SK-N-SH (cell line): ENCODE results near the gene CLCN1. TPM values are rescaled to one million over a fixed set of nuclear protein-coding genes. Genes with fewer than 3 reads are reported as not detected.

ENCODE experiments used
- CTCF ChIA-PET: fragments of 300-600, 350-600 bp; formaldehyde crosslinking; extraction: SDS; loops from one replicate; lab custom pipeline; 2021; lab: Yijun Ruan, JAX
- POLR2A ChIA-PET: fragments of 350-600 bp; sonication (Branson Sonifier 250); formaldehyde crosslinking; extraction: SDS; loops from one replicate; lab custom pipeline; 2020; ENCODE audit warnings: antibody characterized with exemption, inconsistent platforms; lab: Yijun Ruan, JAX
- DNase-seq: peaks from one replicate; pipeline ENCODE4 v3.0.0; 2012
- H2AFZ ChIP-seq: fragments of 200-600 bp; sonication (generic); 2 replicates; pipeline ENCODE4 v1.8.1; 2016; ENCODE audit warnings: antibody characterized with exemption, mild to moderate bottlenecking, low read depth
- H3F3A ChIP-seq: fragments of 200-600 bp; sonication (generic); replicated peaks from 2 replicates; pipeline ENCODE3; 2016; ENCODE audit warnings: antibody characterized with exemption, mild to moderate bottlenecking; ENCODE audit not compliant: insufficient read depth
- H3K27ac ChIP-seq, 2 experiments: fragments of 200-500 bp in 1 of 2; fragments of 200-600 bp in 1 of 2; sonication (Bioruptor generic) in 1 of 2; sonication (generic), shearing (Covaris generic) in 1 of 2; 2 replicates each; pipeline versions ENCODE4 v1.5.1 to v1.6.1; 2014 to 2016; ENCODE audit warnings: low read depth in 2 of 2, inconsistent platforms in 1 of 2, low read length in 1 of 2, mild to moderate bottlenecking in 1 of 2, mixed read lengths in 1 of 2
- H3K27me3 ChIP-seq: fragments of 200-600 bp; sonication (generic), shearing (Covaris generic); 2 replicates; pipeline ENCODE4 v1.6.1; 2016; ENCODE audit warnings: mixed run types; ENCODE audit not compliant: insufficient read depth
- H3K36me3 ChIP-seq, 2 experiments: fragments of 200-500 bp in 1 of 2; fragments of 200-600 bp in 1 of 2; sonication (Bioruptor generic) in 1 of 2; sonication (generic) in 1 of 2; replicated peaks in 1 of 2; 2 replicates each; pipeline versions ENCODE3 to v1.5.1; 2014 to 2016; ENCODE audit warnings: low read length in 1 of 2, mild to moderate bottlenecking in 1 of 2; ENCODE audit not compliant: insufficient read depth in 2 of 2, control insufficient read depth in 1 of 2
- H3K4me1 ChIP-seq, 2 experiments: fragments of 200-500 bp in 1 of 2; fragments of 200-600 bp in 1 of 2; sonication (Bioruptor generic) in 1 of 2; sonication (generic), shearing (Covaris generic) in 1 of 2; 2 replicates each; pipeline versions ENCODE4 v1.5.1 to v1.6.1; 2014 to 2016; ENCODE audit warnings: low read depth in 1 of 2, low read length in 1 of 2, mixed run types in 1 of 2; ENCODE audit not compliant: insufficient read depth in 2 of 2, control insufficient read depth in 1 of 2
- H3K4me2 ChIP-seq: fragments of 200-600 bp; sonication (generic), shearing (Covaris generic); 2 replicates; pipeline ENCODE4 v1.6.1; 2017; ENCODE audit warnings: mixed run types
- H3K4me3 ChIP-seq, 2 experiments: fragments of 200-500 bp in 1 of 2; fragments of 200-600 bp in 1 of 2; sonication (Bioruptor generic) in 1 of 2; sonication (generic), shearing (Covaris generic) in 1 of 2; 2 replicates each; pipeline versions ENCODE4 v1.5.1 to v1.8.1; 2014 to 2016; ENCODE audit warnings: low read depth in 2 of 2, inconsistent platforms in 1 of 2, low read length in 1 of 2, mild to moderate bottlenecking in 1 of 2, mixed read lengths in 1 of 2, moderate library complexity in 1 of 2
- H3K79me2 ChIP-seq: fragments of 200-600 bp; sonication (generic); 2 replicates; pipeline ENCODE4 v1.8.1; 2017; ENCODE audit warnings: mild to moderate bottlenecking; ENCODE audit not compliant: insufficient read depth
- H3K9ac ChIP-seq: fragments of 200-600 bp; sonication (generic); 2 replicates; pipeline ENCODE4 v1.6.1; 2017; ENCODE audit warnings: mixed run types
- H3K9me2 ChIP-seq: fragments of 200-600 bp; sonication (generic); 2 replicates; pipeline ENCODE4 v1.6.1; 2017; ENCODE audit warnings: mixed run types
- H3K9me3 ChIP-seq: fragments of 200-600 bp; sonication (generic); 2 replicates; pipeline ENCODE4 v1.6.1; 2017; ENCODE audit warnings: mixed run types, mild to moderate bottlenecking, moderate library complexity
- H4K20me1 ChIP-seq: fragments of 200-600 bp; sonication (generic); 2 replicates; pipeline ENCODE4 v1.6.1; 2017; ENCODE audit warnings: mild to moderate bottlenecking, mixed run types; ENCODE audit not compliant: insufficient read depth
- CHD2 ChIP-seq: fragments of 150-350 bp; IDR thresholded peaks from 2 replicates; pipeline ENCODE4 v1.6.1; 2018; ENCODE audit warnings: low read length; ENCODE audit not compliant: partially characterized antibody
- FOSL2 ChIP-seq: IDR thresholded peaks from 2 replicates; pipeline ENCODE4 v1.4.0; 2012; ENCODE audit warnings: low read depth, mild to moderate bottlenecking, moderate library complexity, borderline replicate concordance
- GABPA ChIP-seq: IDR thresholded peaks from 2 replicates; pipeline ENCODE4 v1.4.0; 2012; ENCODE audit warnings: low read depth, mild to moderate bottlenecking
- MEF2A ChIP-seq: IDR thresholded peaks from 2 replicates; pipeline ENCODE4 v1.4.0; 2012; ENCODE audit warnings: low read depth, borderline replicate concordance
- MXI1 ChIP-seq: IDR thresholded peaks from 2 replicates; pipeline ENCODE4 v1.6.1; 2012; ENCODE audit warnings: mild to moderate bottlenecking, low read depth, low read length, improper control_type of control experiment
- NFIC ChIP-seq: IDR thresholded peaks from 2 replicates; pipeline ENCODE4 v1.4.0; 2012; ENCODE audit warnings: borderline replicate concordance
- NRF1 ChIP-seq: IDR thresholded peaks from 2 replicates; pipeline ENCODE4 v1.6.1; 2012; ENCODE audit warnings: low read depth, mild to moderate bottlenecking, low read length
- POLR2AphosphoS5 ChIP-seq: IDR thresholded peaks from 2 replicates; pipeline ENCODE4 v1.6.1; 2012; ENCODE audit warnings: low read depth, low read length
- RCOR1 ChIP-seq: fragments of 150-350 bp; IDR thresholded peaks from 2 replicates; pipeline ENCODE4 v1.6.1; 2017; ENCODE audit warnings: antibody characterized with exemption, low read length
- RXRA ChIP-seq: IDR thresholded peaks from 2 replicates; pipeline ENCODE4 v1.4.0; 2012; ENCODE audit warnings: low read depth, mild to moderate bottlenecking, borderline replicate concordance
- SIN3A ChIP-seq: IDR thresholded peaks from 2 replicates; pipeline ENCODE4 v1.6.1; 2012; ENCODE audit warnings: low read depth, mild to moderate bottlenecking, low read length, moderate library complexity, borderline replicate concordance
- SMC3 ChIP-seq: IDR thresholded peaks from 2 replicates; pipeline ENCODE4 v1.6.1; 2012; ENCODE audit warnings: low read depth, low read length, improper control_type of control experiment
- TCF12 ChIP-seq: IDR thresholded peaks from 2 replicates; pipeline ENCODE4 v1.4.0; 2012
- TEAD4 ChIP-seq: IDR thresholded peaks from 2 replicates; pipeline ENCODE4 v1.4.0; 2012; ENCODE audit warnings: mild to moderate bottlenecking, borderline replicate concordance; ENCODE audit not compliant: insufficient read depth
- YY1 ChIP-seq: IDR thresholded peaks from 2 replicates; pipeline ENCODE4 v1.4.0; 2012; ENCODE audit warnings: low read depth, mild to moderate bottlenecking
- WGBS: methylation state at CpG from one replicate; pipeline ENCODE4 v1.1.6; 2017; ENCODE audit warnings: low lambda C conversion rate; 5-methylcytosine and 5-hydroxymethylcytosine counted together
- polyA plus RNA-seq, 3 experiments: library from polyadenylated mRNA; depleted of rRNA; stranded (reverse); fragments of >200 nt; gene quantifications; 2 replicates each; pipeline ENCODE4 v1.2.3, GENCODE V29; 2012
- TF ChIP-seq, protein P1 (sequence below): IDR thresholded peaks from 2 replicates; pipeline ENCODE4 v1.6.1; 2012; ENCODE audit warnings: mild to moderate bottlenecking, low read depth, low read length, moderate library complexity
- TF ChIP-seq, protein P2 (sequence below): IDR thresholded peaks from 2 replicates; pipeline ENCODE4 v1.4.0; 2012; ENCODE audit warnings: low read depth, borderline replicate concordance
- TF ChIP-seq, protein P3 (sequence below): IDR thresholded peaks from 2 replicates; pipeline ENCODE4 v1.4.0; 2012; ENCODE audit warnings: low read depth, borderline replicate concordance
- TF ChIP-seq, protein P4 (sequence below): IDR thresholded peaks from 2 replicates; pipeline ENCODE4; 2012

CLCN1 gene
- polyA plus RNA-seq, 1 of the 3 experiments (the other 2 are of a cell fraction), result 0.12 TPM

DNA sequence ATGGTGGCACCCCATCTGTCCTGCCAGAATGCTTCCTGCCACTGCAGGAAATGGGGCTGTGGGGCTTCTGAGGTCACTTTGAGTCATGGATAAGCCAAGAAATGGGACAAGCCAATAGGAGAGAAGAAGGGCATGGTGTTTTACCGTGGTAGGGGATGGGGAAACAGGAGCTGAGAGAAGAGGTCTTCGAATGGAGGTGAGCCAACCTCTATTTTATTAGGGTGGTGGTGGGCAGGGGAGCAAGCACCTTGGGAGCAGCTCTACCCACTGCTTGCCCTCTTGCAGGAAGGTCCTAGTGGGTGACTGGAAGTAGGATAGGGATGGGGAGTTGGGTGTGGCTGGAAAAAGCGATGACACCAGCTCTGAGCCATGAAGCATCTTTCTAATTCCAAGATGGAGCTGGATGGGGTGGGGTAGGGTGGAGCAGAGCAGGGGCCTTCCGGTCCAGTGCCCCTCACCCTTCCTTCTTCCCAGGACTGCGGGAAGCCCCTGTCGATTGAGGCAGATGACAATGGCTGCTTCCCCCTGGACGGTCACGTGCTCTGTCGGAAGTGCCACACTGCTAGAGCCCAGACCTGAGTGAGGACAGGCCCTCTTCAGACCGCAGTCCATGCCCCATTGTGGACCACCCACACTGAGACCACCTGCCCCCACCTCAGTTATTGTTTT, 74.3 kb downstream of the CLCN1 start:
- Histone ChIP-seq H3K9me3 (no peaks in the 10 kb centered on the region), H3K4me1 (peaks cover 12 to 49% of the 10 kb centered on the region in 2 experiments; a peak in 3 of 4 replicates), H3K4me3 (no peak overlapping the region), H4K20me1 (peaks cover 78% of the 10 kb centered on the region), H3K4me2 (no peak overlapping the region; the same call in 1 of the 2 replicates), H3K79me2 (peaks cover 41% of the 10 kb centered on the region), H3K9me2 (no peaks in the 10 kb centered on the region), H3K36me3 (peaks cover 56 to 60% of the 10 kb centered on the region in 2 experiments), H3F3A (peaks cover 79% of the 10 kb centered on the region), H3K27ac (peak overlapping the region in 1 of 2 experiments; percentile 75; a peak in 1 of 4 replicates), H3K27me3 (no peaks in the 10 kb centered on the region), H2AFZ (no peak overlapping the region), H3K9ac (no peak overlapping the region)
- no peak for DNase-seq
- 0 out of 2 replicates have a peak, but pooled peaks have one; percentile 2 for TF ChIP-seq POLR2AphosphoS5
- TF ChIP-seq SMC3, result no peak
- no peak for TF ChIP-seq CHD2
- no peak for TF ChIP-seq YY1
- TF ChIP-seq TEAD4, result no peak
- no peak for TF ChIP-seq FOSL2
- no peak for TF ChIP-seq GABPA
- ChIA-PET POLR2A (no interaction called here), CTCF (interaction anchor here (1.3 to 8.3 kb wide), 5 partner anchors 10 to 150 kb away, joined by 5 to 43 read pairs (median 9); no protein-coding TSS in a partner anchor)
- 91% methylated on average over 5 of the region's 10 CpGs for WGBS

DNA sequence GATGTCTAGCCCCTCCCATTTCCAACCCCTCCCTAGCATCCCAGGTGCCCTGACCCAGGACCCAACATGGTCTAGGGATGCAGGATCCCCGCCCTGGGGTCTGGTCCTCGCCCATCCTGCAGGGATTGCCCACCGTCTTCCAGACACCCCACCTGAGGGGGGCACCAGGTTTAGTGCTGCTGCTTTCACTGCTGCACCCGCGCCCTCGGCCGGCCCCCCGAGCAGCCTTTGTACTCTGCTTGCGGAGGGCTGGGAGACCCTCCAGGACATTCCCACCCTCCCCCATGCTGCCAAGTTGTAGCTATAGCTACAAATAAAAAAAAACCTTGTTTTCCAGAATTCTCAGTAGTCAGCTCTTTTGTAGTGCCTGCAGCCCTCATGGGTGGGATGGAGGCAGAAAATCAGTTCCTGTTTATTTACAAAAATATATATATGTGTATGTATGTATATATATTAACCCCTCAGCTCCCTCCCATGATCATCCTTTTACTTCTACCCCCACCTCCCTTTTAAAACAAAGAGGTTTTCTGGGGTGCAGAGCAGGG, 74.9 kb downstream of the CLCN1 start:
- Histone ChIP-seq H3K4me3 (no peak overlapping the region), H3K9me3 (no peaks in the 10 kb centered on the region), H3K9me2 (no peaks in the 10 kb centered on the region), H3F3A (peaks cover 79% of the 10 kb centered on the region), H3K4me1 (peaks cover 12 to 43% of the 10 kb centered on the region in 2 experiments; a peak in 3 of 4 replicates), H3K27ac (peak overlapping the region in 1 of 2 experiments; percentile 75; a peak in 3 of 4 replicates), H3K27me3 (no peaks in the 10 kb centered on the region), H3K79me2 (peaks cover 35% of the 10 kb centered on the region), H3K9ac (no peak overlapping the region), H3K4me2 (peak overlapping the region; percentile 36; the same call in 1 of the 2 replicates), H2AFZ (no peak overlapping the region), H3K36me3 (peaks cover 54 to 56% of the 10 kb centered on the region in 2 experiments), H4K20me1 (peaks cover 72% of the 10 kb centered on the region)
- DNase-seq, result no peak
- POLR2A ChIA-PET, result no interaction called here
- CTCF ChIA-PET, result interaction anchor here (1.9 to 8.3 kb wide), 5 partner anchors 9 to 150 kb away, joined by 6 to 43 read pairs (median 12); partner anchors contain the start of gene ZYX
- WGBS, result 95% methylated on average over 9 of the region's 9 CpGs
- TF ChIP-seq, protein P1, sequence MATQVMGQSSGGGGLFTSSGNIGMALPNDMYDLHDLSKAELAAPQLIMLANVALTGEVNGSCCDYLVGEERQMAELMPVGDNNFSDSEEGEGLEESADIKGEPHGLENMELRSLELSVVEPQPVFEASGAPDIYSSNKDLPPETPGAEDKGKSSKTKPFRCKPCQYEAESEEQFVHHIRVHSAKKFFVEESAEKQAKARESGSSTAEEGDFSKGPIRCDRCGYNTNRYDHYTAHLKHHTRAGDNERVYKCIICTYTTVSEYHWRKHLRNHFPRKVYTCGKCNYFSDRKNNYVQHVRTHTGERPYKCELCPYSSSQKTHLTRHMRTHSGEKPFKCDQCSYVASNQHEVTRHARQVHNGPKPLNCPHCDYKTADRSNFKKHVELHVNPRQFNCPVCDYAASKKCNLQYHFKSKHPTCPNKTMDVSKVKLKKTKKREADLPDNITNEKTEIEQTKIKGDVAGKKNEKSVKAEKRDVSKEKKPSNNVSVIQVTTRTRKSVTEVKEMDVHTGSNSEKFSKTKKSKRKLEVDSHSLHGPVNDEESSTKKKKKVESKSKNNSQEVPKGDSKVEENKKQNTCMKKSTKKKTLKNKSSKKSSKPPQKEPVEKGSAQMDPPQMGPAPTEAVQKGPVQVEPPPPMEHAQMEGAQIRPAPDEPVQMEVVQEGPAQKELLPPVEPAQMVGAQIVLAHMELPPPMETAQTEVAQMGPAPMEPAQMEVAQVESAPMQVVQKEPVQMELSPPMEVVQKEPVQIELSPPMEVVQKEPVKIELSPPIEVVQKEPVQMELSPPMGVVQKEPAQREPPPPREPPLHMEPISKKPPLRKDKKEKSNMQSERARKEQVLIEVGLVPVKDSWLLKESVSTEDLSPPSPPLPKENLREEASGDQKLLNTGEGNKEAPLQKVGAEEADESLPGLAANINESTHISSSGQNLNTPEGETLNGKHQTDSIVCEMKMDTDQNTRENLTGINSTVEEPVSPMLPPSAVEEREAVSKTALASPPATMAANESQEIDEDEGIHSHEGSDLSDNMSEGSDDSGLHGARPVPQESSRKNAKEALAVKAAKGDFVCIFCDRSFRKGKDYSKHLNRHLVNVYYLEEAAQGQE, result no peak
- TF ChIP-seq NFIC, result no peak
- no peak for TF ChIP-seq MXI1
- TF ChIP-seq, protein P2, sequence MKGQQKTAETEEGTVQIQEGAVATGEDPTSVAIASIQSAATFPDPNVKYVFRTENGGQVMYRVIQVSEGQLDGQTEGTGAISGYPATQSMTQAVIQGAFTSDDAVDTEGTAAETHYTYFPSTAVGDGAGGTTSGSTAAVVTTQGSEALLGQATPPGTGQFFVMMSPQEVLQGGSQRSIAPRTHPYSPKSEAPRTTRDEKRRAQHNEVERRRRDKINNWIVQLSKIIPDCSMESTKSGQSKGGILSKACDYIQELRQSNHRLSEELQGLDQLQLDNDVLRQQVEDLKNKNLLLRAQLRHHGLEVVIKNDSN, result no peak
- TF ChIP-seq, protein P3, sequence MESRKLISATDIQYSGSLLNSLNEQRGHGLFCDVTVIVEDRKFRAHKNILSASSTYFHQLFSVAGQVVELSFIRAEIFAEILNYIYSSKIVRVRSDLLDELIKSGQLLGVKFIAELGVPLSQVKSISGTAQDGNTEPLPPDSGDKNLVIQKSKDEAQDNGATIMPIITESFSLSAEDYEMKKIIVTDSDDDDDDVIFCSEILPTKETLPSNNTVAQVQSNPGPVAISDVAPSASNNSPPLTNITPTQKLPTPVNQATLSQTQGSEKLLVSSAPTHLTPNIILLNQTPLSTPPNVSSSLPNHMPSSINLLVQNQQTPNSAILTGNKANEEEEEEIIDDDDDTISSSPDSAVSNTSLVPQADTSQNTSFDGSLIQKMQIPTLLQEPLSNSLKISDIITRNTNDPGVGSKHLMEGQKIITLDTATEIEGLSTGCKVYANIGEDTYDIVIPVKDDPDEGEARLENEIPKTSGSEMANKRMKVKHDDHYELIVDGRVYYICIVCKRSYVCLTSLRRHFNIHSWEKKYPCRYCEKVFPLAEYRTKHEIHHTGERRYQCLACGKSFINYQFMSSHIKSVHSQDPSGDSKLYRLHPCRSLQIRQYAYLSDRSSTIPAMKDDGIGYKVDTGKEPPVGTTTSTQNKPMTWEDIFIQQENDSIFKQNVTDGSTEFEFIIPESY, result no peak
- no peak for TF ChIP-seq TEAD4
- no peak for TF ChIP-seq SIN3A
- no peak for TF ChIP-seq CHD2
- TF ChIP-seq, protein P4, sequence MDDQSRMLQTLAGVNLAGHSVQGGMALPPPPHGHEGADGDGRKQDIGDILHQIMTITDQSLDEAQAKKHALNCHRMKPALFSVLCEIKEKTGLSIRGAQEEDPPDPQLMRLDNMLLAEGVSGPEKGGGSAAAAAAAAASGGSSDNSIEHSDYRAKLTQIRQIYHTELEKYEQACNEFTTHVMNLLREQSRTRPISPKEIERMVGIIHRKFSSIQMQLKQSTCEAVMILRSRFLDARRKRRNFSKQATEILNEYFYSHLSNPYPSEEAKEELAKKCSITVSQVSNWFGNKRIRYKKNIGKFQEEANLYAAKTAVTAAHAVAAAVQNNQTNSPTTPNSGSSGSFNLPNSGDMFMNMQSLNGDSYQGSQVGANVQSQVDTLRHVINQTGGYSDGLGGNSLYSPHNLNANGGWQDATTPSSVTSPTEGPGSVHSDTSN, result no peak
- TF ChIP-seq RXRA, result no peak
- TF ChIP-seq TCF12, result no peak
- no peak for TF ChIP-seq SMC3
- TF ChIP-seq FOSL2, result no peak
- TF ChIP-seq RCOR1, result no peak
- no peak for TF ChIP-seq GABPA
- no peak for TF ChIP-seq MEF2A
- no peak for TF ChIP-seq POLR2AphosphoS5
- no peak for TF ChIP-seq NRF1
